Measurements from ENCODE around the gene ODAM.

DNA sequence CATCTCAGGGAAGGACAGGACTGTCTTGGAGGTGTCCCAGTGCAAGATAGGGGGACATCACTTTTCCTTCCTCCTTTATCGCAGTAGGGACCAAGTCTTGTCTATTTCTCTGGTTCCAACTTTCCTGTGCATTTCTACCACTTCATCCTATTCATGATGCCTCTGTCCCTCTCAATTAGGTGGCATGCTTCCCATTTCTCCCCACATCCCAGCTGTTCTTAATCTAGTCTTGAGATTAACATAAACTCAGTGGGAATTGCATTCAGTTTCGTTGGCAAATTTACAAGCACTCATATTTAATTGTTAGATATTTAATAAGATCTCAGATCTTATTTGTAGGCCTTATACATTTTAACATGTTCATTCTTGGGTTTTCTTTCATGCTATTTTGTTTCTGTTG is 15.7 kb upstream of the ODAM start:
- TF ChIP-seq EGR1 (IDR thresholded peaks at IDR 0.05; ENCODE audit: low read depth), result no peak
- no peak for TF ChIP-seq POLR2A (IDR thresholded peaks at IDR 0.05; ENCODE audit: borderline replicate concordance, extremely low read depth, insufficient read depth, insufficient read length)
- TF ChIP-seq, protein P1, sequence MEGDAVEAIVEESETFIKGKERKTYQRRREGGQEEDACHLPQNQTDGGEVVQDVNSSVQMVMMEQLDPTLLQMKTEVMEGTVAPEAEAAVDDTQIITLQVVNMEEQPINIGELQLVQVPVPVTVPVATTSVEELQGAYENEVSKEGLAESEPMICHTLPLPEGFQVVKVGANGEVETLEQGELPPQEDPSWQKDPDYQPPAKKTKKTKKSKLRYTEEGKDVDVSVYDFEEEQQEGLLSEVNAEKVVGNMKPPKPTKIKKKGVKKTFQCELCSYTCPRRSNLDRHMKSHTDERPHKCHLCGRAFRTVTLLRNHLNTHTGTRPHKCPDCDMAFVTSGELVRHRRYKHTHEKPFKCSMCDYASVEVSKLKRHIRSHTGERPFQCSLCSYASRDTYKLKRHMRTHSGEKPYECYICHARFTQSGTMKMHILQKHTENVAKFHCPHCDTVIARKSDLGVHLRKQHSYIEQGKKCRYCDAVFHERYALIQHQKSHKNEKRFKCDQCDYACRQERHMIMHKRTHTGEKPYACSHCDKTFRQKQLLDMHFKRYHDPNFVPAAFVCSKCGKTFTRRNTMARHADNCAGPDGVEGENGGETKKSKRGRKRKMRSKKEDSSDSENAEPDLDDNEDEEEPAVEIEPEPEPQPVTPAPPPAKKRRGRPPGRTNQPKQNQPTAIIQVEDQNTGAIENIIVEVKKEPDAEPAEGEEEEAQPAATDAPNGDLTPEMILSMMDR (IDR thresholded peaks at IDR 0.05 in 2 of 3, conservative IDR thresholded peaks at IDR 0.05 in 1 of 3; ENCODE audit: borderline replicate concordance in 1 of 3, insufficient read depth in 1 of 3, low read depth in 2 of 3, low read length in 2 of 3), result no peak
- no peak for TF ChIP-seq POLR2AphosphoS5 (IDR thresholded peaks at IDR 0.05; ENCODE audit: low read depth, low read length)
- TF ChIP-seq EZH2phosphoT487 (IDR thresholded peaks at IDR 0.05; ENCODE audit: borderline replicate concordance), result no peak
- no peak for TF ChIP-seq EZH2 (IDR thresholded peaks at IDR 0.05)
- no peak for TF ChIP-seq ZFX (IDR thresholded peaks at IDR 0.05)
- no peak for TF ChIP-seq TCF7L2 (IDR thresholded peaks at IDR 0.05; ENCODE audit: borderline replicate concordance, extremely low read depth, insufficient read depth, insufficient read length)
- TF ChIP-seq YY1 (IDR thresholded peaks at IDR 0.05; ENCODE audit: extremely low read depth, insufficient replicate concordance, low read depth, low read length), result no peak

Measured in HCT116 (cell line).